ENCODE measurements around the gene CANT1.

CANT1 gene

GRCh38 chr17:79009397-79010303 is at the start of gene CANT1:
CANT1 (minus strand) TSS chr17:79009764; CDS start chr17:78997622, 12,142 bp downstream.
- peak; percentile 62 for DNase-seq

DNA sequence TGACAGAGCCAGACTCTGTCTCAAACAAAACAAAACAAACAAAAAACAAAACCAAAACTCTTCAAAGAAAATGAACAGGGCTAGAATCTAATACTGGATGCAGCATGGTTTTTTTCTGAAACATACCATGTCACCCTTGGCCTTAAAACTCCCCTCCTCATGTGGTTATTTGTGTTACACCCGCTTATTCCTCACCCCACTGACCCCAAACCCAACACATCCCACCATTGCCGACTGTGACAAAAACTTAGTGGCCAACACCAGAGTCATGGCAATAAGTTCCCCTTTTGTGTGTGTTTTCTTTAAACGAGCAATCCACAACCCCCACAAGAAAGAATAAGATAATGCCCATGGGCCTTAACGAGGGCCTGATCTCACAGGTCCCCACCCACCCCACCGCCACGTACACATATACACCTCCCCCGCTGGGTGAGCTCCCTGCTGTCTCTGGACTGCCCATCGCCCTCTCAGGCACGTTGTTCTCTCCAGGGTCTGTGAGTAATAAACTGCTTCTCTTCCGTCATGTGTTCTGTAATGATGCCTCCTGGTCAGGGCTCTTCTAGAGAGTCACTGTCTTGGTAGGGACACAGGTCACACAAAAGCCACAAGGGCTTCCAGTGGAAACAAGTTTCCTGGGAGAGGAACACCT is 48.3 kb upstream of the CANT1 start:
- DNase-seq: no peak

GRCh38 chr17:79055197-79055596 is 45.6 kb upstream of the CANT1 start:
- DNase-seq: no peak

DNA sequence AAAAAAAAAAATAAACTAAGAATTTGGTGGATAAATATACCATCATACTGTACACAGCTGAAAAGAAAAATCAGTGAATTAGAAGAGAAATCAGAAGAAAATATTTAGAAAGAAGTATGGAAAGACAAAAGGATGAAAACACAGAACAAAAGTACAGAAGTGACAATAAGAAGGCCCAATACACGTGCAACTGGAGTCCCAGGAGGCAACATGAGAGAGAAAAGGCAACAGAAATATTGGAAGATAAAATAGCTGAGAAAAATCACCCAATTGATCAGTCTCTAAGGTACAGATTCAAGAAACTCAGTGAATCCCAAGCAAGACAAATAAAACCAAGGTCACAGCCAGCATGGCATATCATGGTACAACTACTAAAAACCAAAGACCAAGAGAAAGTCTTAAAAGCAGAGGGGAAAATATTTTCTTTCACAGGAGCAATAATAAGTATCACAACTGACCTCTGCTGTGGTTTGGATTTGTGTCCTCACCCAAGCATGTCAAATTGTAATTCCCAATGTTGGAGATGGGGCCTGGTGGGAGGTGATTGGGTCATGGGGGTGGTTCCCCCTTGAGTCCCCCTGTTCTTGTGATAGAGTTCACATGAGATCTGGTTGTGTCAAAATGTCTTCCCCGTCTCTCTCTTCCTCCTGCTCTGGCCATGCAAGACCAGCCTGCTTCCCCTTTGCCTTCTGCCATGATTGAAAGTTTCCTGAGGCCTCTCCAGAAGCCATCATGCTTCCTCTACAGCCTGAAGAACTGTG is 44.8 kb upstream of the CANT1 start:
- DNase-seq: no peak

GRCh38 chr17:79053251-79053925 is 43.8 kb upstream of the CANT1 start:
- DNase-seq: no peak

DNA sequence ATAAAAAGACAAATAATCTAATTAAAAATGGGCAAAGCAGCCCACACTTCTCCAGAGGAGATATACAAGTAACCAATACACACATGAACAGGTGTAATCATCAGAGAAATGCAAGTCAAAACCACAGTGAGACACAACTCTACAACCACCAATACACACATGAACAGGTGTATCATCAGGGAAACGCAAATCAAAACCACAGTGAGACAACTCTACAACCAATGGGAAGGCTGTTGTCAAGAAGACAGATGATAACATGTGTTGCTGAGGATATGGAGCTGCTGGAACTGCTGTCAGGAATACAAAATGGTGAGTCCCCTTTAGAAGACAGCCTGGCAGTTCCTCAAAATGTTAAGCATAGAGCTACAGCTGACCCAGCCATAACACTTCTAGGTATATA is 42.6 kb upstream of the CANT1 start:
- DNase-seq: no peak

- no peak for DNase-seq
These were observed 41.7 kb upstream of the CANT1 start for GRCh38 chr17:79051306-79051705.

DNA sequence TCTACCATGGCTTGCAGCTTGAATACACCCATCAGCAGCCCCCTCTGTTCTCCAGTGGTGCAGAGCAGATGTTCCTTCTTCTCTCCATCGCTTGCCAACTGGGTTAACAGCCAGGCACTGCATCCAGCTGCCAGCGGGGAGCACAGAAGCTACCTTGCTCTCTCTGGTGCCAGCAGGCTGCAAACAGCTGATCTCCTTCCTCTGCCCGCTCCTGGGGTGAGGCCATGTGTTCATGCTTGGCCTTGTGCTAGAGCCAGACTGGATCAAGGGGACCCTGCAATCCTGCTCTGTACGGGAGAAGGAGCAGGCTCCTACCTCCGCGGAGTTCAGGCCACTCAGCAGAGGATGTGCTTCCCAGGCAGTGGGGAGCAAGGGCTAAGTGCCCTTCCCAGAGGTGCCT is 41.0 kb upstream of the CANT1 start:
- no peak for DNase-seq

DNA sequence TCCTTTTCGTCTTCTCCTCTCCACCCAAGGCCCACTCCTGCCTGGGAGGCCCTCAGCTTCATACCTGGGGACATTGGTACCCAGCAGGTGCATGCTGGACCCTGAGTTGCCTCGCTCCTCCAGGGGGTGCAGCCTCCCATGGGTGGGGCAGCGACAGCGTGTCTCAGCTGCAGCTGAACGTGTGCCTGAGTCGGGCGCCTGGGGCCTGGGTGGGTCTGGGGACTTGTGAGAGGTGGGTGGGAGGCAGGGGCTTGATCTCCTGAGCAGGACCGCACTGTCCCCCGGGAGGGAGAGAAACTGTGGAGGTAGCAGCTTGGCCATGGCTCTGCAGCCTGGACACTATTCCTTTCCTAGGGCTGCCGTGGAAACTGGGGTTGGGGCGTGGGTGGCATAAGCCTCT is 40.3 kb upstream of the CANT1 start:
- DNase-seq: no peak

DNA sequence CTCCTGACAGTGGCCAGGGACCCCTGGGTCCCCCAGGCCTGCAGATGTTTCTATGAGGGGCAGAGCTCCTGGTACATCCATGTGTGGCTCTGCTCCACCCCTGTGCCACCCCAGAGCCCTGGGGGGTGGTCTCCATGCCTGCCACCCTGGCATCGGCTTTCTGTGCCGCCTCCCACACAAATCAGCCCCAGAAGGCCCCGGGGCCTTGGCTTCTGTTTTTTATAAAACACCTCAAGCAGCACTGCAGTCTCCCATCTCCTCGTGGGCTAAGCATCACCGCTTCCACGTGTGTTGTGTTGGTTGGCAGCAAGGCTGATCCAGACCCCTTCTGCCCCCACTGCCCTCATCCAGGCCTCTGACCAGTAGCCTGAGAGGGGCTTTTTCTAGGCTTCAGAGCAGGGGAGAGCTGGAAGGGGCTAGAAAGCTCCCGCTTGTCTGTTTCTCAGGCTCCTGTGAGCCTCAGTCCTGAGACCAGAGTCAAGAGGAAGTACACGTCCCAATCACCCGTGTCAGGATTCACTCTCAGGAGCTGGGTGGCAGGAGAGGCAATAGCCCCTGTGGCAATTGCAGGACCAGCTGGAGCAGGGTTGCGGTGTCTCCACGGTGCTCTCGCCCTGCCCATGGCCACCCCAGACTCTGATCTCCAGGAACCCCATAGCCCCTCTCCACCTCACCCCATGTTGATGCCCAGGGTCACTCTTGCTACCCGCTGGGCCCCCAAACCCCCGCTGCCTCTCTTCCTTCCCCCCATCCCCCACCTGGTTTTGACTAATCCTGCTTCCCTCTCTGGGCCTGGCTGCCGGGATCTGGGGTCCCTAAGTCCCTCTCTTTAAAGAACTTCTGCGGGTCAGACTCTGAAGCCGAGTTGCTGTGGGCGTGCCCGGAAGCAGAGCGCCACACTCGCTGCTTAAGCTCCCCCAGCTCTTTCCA is 39.5 kb upstream of the CANT1 start:
- no peak for DNase-seq

GRCh38 chr17:79047923-79048825 is 38.6 kb upstream of the CANT1 start:
- DNase-seq: no peak

DNA sequence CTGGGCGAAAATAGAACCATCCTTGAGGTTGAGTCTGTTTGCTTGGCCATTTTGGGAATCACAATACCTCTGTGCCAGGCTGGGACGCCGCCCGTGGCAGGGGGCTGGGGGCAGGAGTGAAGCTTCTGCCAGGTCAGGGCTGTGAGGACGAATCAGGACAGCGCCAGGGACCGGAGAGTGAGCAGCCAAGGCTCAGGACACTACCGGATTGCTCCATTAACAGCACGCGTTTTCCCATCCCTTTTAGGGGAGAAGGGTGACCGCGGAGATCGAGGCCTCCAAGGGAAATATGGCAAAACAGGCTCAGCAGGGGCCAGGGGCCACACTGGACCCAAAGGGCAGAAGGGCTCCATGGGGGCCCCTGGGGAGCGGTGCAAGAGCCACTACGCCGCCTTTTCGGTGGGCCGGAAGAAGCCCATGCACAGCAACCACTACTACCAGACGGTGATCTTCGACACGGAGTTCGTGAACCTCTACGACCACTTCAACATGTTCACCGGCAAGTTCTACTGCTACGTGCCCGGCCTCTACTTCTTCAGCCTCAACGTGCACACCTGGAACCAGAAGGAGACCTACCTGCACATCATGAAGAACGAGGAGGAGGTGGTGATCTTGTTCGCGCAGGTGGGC is 37.8 kb upstream of the CANT1 start:
- DNase-seq: no peak

GRCh38 chr17:79046916-79047280 is 37.3 kb upstream of the CANT1 start:
- no peak for DNase-seq

DNA sequence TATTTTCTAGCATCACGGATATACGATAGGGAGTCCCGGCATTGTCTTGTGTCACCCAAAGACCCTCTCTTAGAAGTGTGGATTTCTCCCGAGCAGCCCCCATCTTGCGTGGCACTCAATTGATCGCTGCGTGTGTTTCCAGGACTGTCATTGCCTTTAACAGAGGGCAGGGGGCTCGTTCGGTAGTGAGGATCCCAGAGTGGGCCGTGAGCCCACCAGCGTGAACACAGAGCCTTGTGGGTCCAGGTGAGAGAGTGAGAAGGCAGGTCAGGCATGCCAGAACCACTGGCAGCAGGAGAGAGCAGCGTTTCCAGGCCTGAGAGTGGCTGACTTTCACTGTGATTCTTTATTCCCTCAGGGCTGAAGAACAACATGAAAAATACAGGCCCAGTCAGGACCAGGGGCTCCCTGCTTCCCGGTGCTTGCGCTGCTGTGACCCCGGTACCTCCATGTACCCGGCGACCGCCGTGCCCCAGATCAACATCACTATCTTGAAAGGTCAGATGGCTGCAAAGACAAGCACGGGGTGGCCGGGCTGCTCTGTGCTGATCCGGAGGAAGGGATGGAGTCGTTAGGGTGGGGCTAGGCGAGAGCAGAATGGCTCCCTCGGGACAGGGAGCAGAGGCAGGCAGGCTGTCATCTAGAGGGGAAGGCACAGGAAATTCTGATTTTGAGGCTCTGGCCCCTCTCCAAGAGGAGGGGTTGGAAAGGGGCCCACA is 36.8 kb upstream of the CANT1 start:
- no peak for DNase-seq

DNA sequence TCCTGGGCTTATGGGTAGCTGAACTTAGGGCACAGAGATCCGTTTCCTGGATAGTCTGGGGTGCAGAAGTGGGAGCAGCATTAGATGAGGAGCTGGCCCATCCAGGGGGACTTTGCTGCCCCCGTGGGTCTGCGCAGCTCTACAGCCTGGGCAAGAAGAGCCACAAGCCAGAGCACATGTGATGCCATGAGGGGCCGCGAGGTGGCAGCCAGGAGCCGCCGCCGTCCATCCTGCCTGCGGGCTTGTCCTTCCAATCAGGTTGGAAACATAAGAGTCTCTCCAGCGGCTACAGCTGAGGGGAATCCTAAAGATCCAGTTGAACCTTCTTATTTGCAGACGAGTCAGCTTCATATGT is 36.3 kb upstream of the CANT1 start:
- peak; percentile 49 for DNase-seq

- no peak for DNase-seq
These were observed 35.6 kb upstream of the CANT1 start for GRCh38 chr17:79045001-79045729.

DNA sequence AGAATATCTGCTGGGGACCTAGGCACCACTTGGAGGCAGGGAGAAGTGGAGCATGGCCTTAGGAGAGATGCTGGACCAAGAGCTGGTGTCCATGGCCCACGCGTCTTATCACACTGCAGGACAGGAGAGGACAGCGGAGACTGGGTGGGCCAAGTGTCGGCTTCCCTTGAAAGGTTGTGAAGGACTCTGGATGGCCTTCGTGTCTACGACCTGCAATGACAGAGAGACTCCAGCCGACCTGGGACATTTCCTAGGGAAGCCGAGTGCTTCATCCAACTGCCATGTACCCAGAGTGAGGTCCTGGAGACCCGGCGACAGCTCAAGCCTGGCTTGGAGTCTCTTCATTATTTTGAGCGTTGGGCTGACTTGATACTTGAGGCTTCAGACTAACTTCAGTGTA is 34.9 kb upstream of the CANT1 start:
- no peak for DNase-seq

DNA sequence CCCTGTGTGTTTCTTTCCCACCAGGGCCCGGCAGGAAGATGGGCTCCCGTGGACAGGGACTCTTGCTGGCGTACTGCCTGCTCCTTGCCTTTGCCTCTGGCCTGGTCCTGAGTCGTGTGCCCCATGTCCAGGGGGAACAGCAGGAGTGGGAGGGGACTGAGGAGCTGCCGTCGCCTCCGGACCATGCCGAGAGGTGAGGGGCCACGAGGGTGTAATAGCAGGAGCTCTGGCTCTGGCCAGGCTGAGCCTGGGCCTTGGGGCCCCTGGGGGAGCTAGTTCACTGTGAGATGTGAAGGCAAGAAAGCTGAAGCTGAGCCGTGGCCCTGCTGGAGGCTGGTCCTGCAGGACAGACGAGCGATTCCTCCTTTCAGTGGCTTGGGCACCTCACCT is 34.4 kb upstream of the CANT1 start:
- no peak for DNase-seq

Data from NCI-H510A (cell line).